Nephron (organoid): ENCODE results near the gene MYO1G.
"Not testable (repeated sequence)": the region's sequence is repeated elsewhere in the genome, so short reads cannot be mapped to it uniquely, and the experiment has no call there.

Experiments
- H3K27ac Mint-ChIP-seq, 3 experiments: 2 replicates each; pipeline ENCODE4 v1.8.0; 2020; ENCODE audit warnings: mixed read lengths in 3 of 3, mild to moderate bottlenecking in 2 of 3, moderate library complexity in 1 of 3
- H3K27me3 Mint-ChIP-seq: 2 replicates; pipeline ENCODE4 v1.8.0; 2021; ENCODE audit warnings: low read depth, mild to moderate bottlenecking, moderate library complexity, mixed read lengths
- H3K36me3 Mint-ChIP-seq: 2 replicates; pipeline ENCODE4 v1.8.0; 2020; ENCODE audit warnings: low read depth, mixed read lengths
- H3K4me1 Mint-ChIP-seq: 2 replicates; pipeline ENCODE4 v1.8.0; 2020; ENCODE audit warnings: mixed read lengths
- H3K4me3 Mint-ChIP-seq, 3 experiments: 2 replicates each; pipeline ENCODE4 v1.8.0; 2020; ENCODE audit warnings: mild to moderate bottlenecking in 3 of 3, mixed read lengths in 3 of 3, moderate library complexity in 2 of 3
- H3K9me3 Mint-ChIP-seq: 2 replicates; pipeline ENCODE4 v1.8.0; 2020; ENCODE audit warnings: mixed read lengths
- TF ChIP-seq, protein P1 (sequence below), 3 experiments: fragments of 200-600 bp; sonication (generic); IDR thresholded peaks; one replicate each; pipeline ENCODE4 v1.5.0; 2021; ENCODE audit warnings: antibody characterized with exemption in 3 of 3; ENCODE audit not compliant: unreplicated experiment in 3 of 3

Gene MYO1G

DNA sequence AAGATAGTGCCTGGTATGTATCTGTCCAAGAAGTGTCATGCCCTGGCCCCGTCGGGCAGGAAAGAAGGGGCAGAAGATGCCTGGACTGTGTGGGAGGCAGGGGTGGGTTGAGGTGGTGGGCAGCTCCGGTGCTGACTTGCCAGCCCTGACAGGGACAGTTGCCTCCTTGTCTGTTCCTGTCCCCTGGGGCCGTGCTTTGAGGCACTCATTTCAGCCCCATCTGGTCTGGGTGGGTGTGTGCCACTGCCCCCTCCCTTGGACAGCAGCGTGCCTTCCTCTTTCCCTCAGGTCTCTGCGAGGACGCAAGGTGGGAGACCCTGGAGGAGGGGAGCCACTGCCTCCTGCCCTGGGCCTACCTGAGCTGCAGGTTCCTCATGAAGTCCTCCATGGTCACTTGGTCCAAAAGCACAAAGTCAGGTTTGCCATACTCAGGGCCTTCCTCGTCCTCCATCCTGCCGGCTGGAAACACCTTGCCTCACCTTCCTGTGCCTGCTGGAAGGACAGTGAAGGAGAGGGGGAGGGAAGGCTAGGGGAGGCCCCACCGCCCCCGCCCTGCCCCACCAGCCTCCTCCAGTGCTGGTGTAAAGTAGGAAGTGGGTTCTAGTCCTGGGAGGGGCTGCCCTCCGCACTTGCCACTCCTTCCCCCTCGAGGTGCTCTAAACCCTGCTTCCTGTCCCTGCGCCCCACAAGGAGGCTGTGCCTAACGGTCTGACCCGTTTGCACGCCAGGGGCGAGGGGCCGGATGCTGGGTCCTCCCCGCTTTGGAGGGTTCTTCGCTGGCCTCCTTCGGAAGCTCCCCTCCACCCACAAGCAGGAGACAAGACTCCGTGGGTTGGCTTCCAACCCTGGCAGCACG lies at the start of gene MYO1G:
MYO1G (minus strand) TSS at position 505 of the 856 bp plus-strand sequence; CDS start at position 451, 54 bp downstream.
- Mint-ChIP-seq H3K27me3 (no peaks in the 10 kb centered on the region), H3K36me3 (peaks cover 18% of the 10 kb centered on the region), H3K9me3 (no peaks in the 10 kb centered on the region), H3K4me3 (no peak within 1 kb of the TSS), H3K4me1 (no peaks in the 10 kb centered on the region), H3K27ac (no peak within 1 kb of the TSS)
- TF ChIP-seq, protein P1, sequence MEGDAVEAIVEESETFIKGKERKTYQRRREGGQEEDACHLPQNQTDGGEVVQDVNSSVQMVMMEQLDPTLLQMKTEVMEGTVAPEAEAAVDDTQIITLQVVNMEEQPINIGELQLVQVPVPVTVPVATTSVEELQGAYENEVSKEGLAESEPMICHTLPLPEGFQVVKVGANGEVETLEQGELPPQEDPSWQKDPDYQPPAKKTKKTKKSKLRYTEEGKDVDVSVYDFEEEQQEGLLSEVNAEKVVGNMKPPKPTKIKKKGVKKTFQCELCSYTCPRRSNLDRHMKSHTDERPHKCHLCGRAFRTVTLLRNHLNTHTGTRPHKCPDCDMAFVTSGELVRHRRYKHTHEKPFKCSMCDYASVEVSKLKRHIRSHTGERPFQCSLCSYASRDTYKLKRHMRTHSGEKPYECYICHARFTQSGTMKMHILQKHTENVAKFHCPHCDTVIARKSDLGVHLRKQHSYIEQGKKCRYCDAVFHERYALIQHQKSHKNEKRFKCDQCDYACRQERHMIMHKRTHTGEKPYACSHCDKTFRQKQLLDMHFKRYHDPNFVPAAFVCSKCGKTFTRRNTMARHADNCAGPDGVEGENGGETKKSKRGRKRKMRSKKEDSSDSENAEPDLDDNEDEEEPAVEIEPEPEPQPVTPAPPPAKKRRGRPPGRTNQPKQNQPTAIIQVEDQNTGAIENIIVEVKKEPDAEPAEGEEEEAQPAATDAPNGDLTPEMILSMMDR (IDR thresholded peaks at IDR 0.05; ENCODE audit: unreplicated experiment in 3 of 3): no peak

DNA sequence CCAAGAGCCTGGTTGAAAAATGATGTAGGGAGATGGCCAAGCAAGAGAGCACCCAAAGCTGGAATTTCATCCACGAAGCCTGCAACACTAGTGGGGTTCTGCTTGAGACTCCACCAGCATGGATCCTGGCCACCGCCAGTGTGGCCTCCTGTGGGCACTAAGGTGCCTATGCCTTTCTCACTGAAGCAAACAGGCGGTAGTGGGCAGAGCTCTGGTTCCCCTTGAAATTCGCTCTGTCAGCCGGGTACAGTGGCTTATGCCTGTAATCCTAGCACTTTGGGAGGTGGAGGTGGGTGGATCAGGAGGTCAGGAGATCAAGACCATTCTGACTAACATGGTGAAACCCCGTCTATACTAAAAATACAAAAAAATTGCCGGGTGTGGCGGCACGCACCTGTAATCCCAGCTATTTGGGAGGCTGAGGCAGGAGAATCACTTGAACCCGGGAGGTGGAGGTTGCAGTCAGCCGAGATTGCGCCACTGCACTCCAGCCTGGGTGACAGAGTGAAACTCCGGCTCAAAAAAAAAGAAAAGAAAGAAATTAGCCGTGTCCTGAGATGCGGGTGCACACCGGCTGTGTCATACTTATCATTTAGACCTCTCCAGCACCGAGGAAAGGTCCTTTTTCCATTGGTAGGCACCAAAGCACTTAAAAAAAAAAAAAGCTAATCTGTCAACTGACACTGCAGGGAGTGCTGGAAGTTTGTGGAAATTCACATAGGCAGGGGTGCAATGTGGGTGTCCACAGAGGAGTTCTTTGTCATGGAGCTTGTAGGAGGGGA lies 49.5 kb upstream of the MYO1G start:
- peaks cover 13% of the 10 kb centered on the region for H3K9me3 Mint-ChIP-seq
- peaks cover 39% of the 10 kb centered on the region for H3K36me3 Mint-ChIP-seq
- no peak overlapping the region for H3K4me3 Mint-ChIP-seq
- H3K27ac Mint-ChIP-seq: no peak overlapping the region
- TF ChIP-seq, protein P1 (IDR thresholded peaks at IDR 0.05; ENCODE audit: unreplicated experiment in 3 of 3): no peak
- H3K4me1 Mint-ChIP-seq: no peaks in the 10 kb centered on the region
- H3K27me3 Mint-ChIP-seq: no peaks in the 10 kb centered on the region

DNA sequence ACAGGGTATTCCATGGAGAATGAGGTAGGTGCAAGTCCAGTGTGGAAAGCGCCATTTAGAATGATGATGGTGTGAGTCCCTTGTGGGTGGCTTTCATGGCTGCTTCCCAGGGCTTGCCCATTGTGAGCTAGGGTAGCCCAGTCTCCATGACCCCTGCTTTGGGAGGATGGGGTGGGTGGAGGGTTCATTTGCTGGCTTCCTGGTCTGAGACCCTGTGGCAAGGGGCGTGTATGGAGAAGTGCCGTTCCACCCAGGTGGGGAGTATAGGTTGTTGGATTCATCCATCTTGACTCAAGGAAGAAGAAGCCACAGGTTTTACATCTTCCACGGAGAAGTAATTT lies 48.9 kb upstream of the MYO1G start:
- peaks cover 13% of the 10 kb centered on the region for H3K9me3 Mint-ChIP-seq
- H3K36me3 Mint-ChIP-seq: peaks cover 44% of the 10 kb centered on the region
- no peak overlapping the region for H3K4me3 Mint-ChIP-seq
- H3K4me1 Mint-ChIP-seq: no peaks in the 10 kb centered on the region
- TF ChIP-seq, protein P1 (IDR thresholded peaks at IDR 0.05; ENCODE audit: unreplicated experiment in 3 of 3): no peak
- no peaks in the 10 kb centered on the region for H3K27me3 Mint-ChIP-seq
- H3K27ac Mint-ChIP-seq: no peak overlapping the region

DNA sequence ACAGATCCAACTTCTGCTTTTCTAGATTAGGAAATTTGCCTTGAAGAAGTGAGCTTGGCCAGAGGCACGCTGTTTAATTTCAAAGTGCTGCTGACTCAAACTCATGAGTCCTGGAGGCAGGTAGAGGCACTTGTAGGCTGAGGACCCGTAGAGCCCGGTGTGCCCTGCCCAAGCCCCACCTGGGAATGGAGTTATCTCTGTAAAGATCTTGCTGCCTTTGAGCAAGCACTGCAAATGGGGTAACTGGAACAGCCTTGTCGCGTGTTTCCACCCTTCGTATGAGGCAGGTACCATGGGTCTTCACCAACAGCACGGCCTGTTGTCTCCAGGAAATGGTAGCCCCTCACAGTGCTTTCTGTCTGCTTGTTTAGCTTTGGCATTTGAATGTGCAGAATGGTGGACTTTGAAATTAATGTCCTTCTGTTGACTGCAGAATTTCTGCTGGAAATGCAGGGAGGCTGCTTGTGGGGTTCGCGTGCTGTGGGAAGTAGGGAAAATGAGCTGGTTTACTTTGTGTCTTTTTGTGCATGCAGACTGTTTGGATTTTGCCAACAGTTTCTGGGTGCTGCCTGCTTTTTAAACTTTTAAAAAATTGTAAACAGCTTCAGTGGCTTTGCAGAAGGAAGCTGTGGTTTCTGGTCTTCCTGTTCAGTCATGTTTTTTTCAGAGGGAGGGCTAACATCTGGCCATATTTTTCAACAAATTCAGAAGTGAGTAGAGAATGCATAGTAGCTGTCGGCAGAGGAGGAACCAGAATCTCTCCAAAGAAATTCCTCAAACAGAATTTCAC lies 48.4 kb upstream of the MYO1G start:
- Mint-ChIP-seq H3K27me3 (no peaks in the 10 kb centered on the region), H3K4me3 (no peak overlapping the region), H3K4me1 (no peaks in the 10 kb centered on the region), H3K27ac (no peak overlapping the region), H3K36me3 (peaks cover 44% of the 10 kb centered on the region), H3K9me3 (peaks cover 13% of the 10 kb centered on the region)
- TF ChIP-seq, protein P1 (IDR thresholded peaks at IDR 0.05; ENCODE audit: unreplicated experiment in 3 of 3): no peak

DNA sequence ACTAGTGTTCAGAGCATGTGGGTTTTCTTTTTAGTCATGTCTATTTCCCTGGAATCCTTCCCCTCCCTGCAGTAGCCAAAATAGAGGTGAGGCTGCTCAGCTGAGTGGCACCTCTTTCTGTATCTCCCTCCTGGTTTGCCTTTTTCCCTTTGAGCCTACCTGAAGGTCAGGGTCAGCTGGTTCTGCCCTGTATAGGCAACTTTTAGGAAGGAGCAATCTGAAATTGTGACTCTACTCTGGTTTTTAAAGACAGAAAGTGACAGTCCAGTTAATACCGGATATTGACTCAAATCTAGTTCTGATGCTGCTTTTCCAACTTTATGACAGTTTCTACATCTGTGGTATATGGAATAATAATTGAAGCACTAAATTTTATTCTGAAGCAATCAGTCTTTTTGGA lies 47.2 kb upstream of the MYO1G start:
- no peak overlapping the region for H3K4me3 Mint-ChIP-seq
- TF ChIP-seq, protein P1 (IDR thresholded peaks at IDR 0.05; ENCODE audit: unreplicated experiment in 3 of 3): no peak
- no peaks in the 10 kb centered on the region for H3K4me1 Mint-ChIP-seq
- no peaks in the 10 kb centered on the region for H3K27me3 Mint-ChIP-seq
- H3K9me3 Mint-ChIP-seq: peaks cover 16% of the 10 kb centered on the region
- H3K27ac Mint-ChIP-seq: no peak overlapping the region
- peaks cover 49% of the 10 kb centered on the region for H3K36me3 Mint-ChIP-seq

DNA sequence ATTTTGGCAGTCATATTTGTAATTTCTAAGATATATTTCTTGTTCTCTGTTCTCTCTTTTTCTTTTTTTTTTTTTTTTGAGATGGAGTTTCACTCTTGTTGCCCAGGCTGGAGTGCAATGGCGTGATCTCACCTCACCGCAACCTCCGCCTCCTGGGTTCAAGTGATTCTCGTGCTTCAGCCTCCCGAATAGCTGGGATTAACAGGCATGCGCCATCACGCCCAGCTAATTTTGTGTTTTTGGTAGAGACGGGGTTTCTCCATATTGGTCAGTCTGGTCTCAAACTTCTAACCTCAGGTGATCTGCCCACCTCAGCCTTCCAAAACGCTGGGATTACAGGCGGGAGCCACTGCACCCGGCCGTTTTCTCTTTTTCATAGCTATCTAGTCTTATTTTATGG lies 46.7 kb upstream of the MYO1G start:
- not testable (repeated sequence) for H3K27me3 Mint-ChIP-seq

More for the DNA sequence above, 46.7 kb upstream of the MYO1G start:
- not testable (repeated sequence) for H3K27ac Mint-ChIP-seq, H3K4me1 Mint-ChIP-seq, H3K4me3 Mint-ChIP-seq
- Mint-ChIP-seq H3K9me3 (peaks cover 16% of the 10 kb centered on the region), H3K36me3 (peaks cover 53% of the 10 kb centered on the region)
